ENCODE results near the gene APOBR. TPM values are rescaled to one million over a fixed set of nuclear protein-coding genes. Genes with fewer than 3 reads are reported as not detected.

APOBR gene
- total and polyA plus RNA-seq, 9 of the 15 experiments (the other 6 are each of a cell fraction or from before 2014, with no cell fraction given) = 0.08 to 6.1 (median 2.8) TPM; not detected in 1

GRCh38 chr16:28538733-28539596, 44.5 kb downstream of the APOBR start, which contains the start of gene NUPR1 (continued):
- TF ChIP-seq KAT2B (IDR thresholded peaks at IDR 0.05; ENCODE audit: low read depth, low read length) = no peak
- TF ChIP-seq CBX3 (IDR thresholded peaks at IDR 0.05; ENCODE audit: borderline replicate concordance in 1 of 2, low read length in 2 of 2) = no peak
- TF ChIP-seq ZHX1 (conservative IDR thresholded peaks at IDR 0.05; ENCODE audit: low read length) = no peak
- TF ChIP-seq E2F1 (CRISPR knock-in tag; IDR thresholded peaks at IDR 0.05) = no peak
- TF ChIP-seq RAD51 (IDR thresholded peaks at IDR 0.05; ENCODE audit: borderline replicate concordance, low read depth) = no peak
- TF ChIP-seq ATF2 (CRISPR knock-in tag; IDR thresholded peaks at IDR 0.05) = no peak
- no peak for TF ChIP-seq HCFC1 (IDR thresholded peaks at IDR 0.05; ENCODE audit: low read depth, low read length)
- 0 out of 2 replicates have a peak, but pooled peaks have one; percentile 7 for TF ChIP-seq VEZF1 (CRISPR knock-in tag; IDR thresholded peaks at IDR 0.05)
- TF ChIP-seq ZNF778 (CRISPR knock-in tag; IDR thresholded peaks at IDR 0.05) = no peak
- TF ChIP-seq ERF (CRISPR knock-in tag; IDR thresholded peaks at IDR 0.05) = no peak
- TF ChIP-seq ZFP1 (CRISPR knock-in tag; IDR thresholded peaks at IDR 0.05) = no peak
- TF ChIP-seq ARID1B (IDR thresholded peaks at IDR 0.05) = no peak
- TF ChIP-seq BCLAF1 (IDR thresholded peaks at IDR 0.05; ENCODE audit: borderline replicate concordance in 1 of 2, control insufficient read depth in 1 of 2, low read depth in 2 of 2, low read length in 1 of 2) = no peak
- no peak for TF ChIP-seq ZNF282 (CRISPR knock-in tag; IDR thresholded peaks at IDR 0.05)
